NT2/D1 (cell line): ENCODE results near the gene ENKD1.

Experiments used
- SUZ12 ChIP-seq: IDR thresholded peaks from 2 replicates; pipeline ENCODE4 v1.6.1; 2011; ENCODE audit not compliant: insufficient read length, insufficient read depth; ENCODE audit errors: extremely low read depth
- YY1 ChIP-seq: IDR thresholded peaks from 2 replicates; pipeline ENCODE4 v1.6.1; 2011; ENCODE audit not compliant: insufficient read length, insufficient read depth
- ZNF274 ChIP-seq: IDR thresholded peaks from 2 replicates; pipeline ENCODE4 v1.6.1; 2011; ENCODE audit warnings: mild to moderate bottlenecking, low read depth, low read length

- TF ChIP-seq SUZ12 (no peak), YY1 (no peak), ZNF274 (no peak)
Observed at GRCh38 chr16:67647681-67648080, 18.9 kb downstream of the ENKD1 start.
